ENCODE results near the gene MTARC2.

Gene MTARC2

DNA sequence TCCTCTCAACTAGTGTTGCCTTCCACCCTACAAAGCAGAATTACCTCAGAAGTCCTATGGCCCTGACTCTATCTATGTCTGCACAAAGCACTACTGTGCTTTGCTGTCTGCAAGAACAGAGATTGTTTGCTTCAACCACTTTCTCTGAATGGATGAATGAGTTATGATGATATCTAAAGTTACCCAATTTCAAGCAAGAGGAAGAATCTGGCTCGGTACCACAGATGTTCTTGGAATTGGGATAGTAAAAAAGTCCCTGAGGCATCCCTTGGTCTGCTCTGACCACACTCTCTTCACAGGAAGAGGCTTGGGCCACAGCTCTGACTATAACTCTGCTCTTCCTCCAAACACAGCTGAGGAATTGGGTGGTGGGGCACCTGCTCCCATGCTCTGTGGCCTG is 69.8 kb downstream of the MTARC2 start:
- DNase-seq (ENCODE audit: low read depth in 1 of 2, low spot score in 1 of 2) = no peak
- in situ Hi-C loops (cut with HindIII; ENCODE audit: low pct_unique_long_range_greater_than_20kb, low sequenced_read_pairs) = no loop called here
- TF ChIP-seq JUND (IDR thresholded peaks at IDR 0.05; ENCODE audit: low read depth) = no peak

DNA sequence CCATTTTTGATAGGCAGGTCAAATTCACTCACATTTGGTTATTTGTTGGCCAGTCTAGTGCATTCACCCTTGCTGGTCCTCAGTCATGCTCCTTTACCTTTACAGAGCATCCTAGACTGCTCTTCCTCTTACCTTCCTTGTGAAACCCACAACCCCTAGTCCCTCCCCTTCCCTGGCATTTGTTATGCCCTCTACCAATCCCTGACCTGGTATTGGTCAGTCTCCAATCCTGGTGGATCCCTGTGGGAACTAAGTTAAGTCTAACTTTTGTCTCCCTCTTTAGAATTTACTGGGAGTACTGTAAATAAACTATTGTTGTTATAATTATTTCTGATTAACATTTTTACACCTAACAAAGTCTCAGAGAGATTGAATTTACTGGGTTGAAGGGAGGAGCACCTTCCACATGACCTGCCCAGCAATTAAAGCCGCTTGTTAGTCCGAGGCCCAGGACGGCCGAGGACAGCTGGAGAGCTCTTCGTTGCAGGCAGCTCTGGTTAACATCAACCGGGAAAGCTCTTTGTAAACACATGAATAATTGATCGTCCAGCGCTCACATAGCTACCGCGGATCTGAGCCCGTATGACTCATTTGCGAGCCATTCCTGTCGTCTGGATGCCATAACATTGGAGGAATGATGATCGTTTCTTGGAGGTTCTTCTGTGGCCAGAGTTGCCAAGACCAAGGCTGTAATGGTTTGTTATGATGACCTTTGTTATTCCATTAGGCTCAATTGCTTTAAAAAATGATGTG is 70.5 kb downstream of the MTARC2 start:
- in situ Hi-C loops (cut with HindIII; ENCODE audit: low pct_unique_long_range_greater_than_20kb, low sequenced_read_pairs) = no loop called here
- TF ChIP-seq JUND (IDR thresholded peaks at IDR 0.05; ENCODE audit: low read depth) = no peak
- DNase-seq (ENCODE audit: low read depth in 1 of 2, low spot score in 1 of 2) = no peak

GRCh38 chr1:220819467-220820026 is 71.4 kb downstream of the MTARC2 start:
- no peak for TF ChIP-seq JUND (IDR thresholded peaks at IDR 0.05; ENCODE audit: low read depth)
- in situ Hi-C loops (cut with HindIII; ENCODE audit: low pct_unique_long_range_greater_than_20kb, low sequenced_read_pairs) = no loop called here
- no peak for DNase-seq (ENCODE audit: low read depth in 1 of 2, low spot score in 1 of 2)

DNA sequence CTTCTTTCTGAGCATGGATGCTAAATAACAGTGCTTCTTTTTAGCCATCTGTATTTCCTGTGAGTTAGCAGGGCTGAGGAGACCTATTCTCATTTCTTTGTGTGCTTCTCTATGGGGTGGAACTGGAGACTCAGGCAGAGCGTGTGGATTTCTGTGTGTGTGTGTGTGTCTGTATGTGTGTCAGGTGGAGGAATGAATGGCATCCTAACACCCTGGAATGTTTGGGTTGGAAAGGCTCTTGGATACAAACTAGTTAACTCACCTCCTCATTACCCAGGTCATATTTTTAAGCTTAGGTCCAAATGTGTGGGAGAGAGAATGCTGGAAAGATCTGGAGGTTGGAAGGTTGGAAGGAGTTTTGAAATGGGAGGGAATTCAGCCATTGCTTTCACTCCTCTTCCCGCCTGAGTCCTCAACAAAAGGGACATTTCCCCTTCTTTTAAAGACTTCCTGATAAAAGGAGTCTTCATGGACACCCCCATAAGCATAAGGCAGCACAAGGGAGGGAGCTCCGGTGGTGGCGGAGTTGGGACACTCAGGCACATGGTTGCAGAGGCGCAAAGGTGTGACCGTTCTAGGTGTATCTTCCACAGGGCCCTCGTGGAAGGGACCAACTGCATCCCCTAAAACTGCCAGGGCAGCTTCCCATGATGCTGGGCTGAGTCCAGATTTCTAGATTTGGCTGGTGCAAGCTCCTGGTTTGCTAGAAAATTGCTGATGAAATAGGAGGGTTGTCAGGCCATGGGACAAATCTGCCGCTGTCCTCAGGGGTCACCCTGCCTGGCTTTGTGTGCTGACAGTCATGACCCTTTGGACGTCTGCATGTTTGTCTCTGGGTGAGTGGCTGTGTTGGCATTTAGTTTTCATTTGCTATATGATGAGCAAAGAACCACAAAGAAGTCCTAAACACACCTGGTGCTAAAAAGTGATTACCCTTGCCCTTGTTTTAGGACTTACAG is 76.2 kb downstream of the MTARC2 start:
- no peak for DNase-seq (ENCODE audit: low read depth in 1 of 2, low spot score in 1 of 2)
- no peak for TF ChIP-seq JUND (IDR thresholded peaks at IDR 0.05; ENCODE audit: low read depth)
- in situ Hi-C loops (cut with HindIII; ENCODE audit: low pct_unique_long_range_greater_than_20kb, low sequenced_read_pairs) = no loop called here

DNA sequence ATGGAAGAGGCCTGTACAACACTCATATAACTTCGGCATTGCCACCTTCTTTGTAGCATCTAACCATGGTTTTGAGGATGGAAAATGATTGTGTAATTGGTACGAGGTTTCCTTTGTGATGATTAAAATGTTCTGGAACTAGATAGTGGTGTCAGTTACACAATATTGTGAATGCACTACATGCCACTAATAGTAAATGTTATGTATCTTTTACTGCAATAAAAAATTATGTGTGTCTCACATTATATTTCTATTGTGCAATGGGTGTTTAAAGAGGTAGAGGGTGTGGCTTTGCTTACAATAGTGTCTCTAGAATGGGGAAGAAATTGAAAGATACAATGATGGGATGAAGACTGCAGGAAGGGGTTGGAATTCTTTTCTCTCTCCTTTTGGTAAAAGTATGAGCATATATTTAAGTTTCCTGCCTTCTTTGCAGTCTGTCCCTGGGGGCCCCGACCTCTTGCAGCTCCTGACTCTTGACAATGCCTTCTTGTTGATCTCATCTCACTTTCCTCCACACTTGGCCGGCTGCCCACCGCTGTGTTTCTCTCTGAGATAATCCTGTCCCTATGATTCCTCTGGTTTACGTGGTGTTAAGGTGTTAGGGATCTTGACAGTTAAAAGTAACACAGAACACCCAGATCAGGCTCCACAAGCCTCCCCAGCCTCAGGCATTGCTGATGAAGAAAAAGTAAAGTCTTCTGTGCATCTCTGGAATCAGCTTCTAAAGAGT is 77.9 kb downstream of the MTARC2 start:
- TF ChIP-seq JUND (IDR thresholded peaks at IDR 0.05; ENCODE audit: low read depth) = no peak
- in situ Hi-C loops (cut with HindIII; ENCODE audit: low pct_unique_long_range_greater_than_20kb, low sequenced_read_pairs) = no loop called here
- no peak for DNase-seq (ENCODE audit: low read depth in 1 of 2, low spot score in 1 of 2)

GRCh38 chr1:220826729-220827128 is 78.6 kb downstream of the MTARC2 start:
- in situ Hi-C loops (cut with HindIII; ENCODE audit: low pct_unique_long_range_greater_than_20kb, low sequenced_read_pairs) = no loop called here
- no peak for DNase-seq (ENCODE audit: low read depth in 1 of 2, low spot score in 1 of 2)
- TF ChIP-seq JUND (IDR thresholded peaks at IDR 0.05; ENCODE audit: low read depth) = no peak

DNA sequence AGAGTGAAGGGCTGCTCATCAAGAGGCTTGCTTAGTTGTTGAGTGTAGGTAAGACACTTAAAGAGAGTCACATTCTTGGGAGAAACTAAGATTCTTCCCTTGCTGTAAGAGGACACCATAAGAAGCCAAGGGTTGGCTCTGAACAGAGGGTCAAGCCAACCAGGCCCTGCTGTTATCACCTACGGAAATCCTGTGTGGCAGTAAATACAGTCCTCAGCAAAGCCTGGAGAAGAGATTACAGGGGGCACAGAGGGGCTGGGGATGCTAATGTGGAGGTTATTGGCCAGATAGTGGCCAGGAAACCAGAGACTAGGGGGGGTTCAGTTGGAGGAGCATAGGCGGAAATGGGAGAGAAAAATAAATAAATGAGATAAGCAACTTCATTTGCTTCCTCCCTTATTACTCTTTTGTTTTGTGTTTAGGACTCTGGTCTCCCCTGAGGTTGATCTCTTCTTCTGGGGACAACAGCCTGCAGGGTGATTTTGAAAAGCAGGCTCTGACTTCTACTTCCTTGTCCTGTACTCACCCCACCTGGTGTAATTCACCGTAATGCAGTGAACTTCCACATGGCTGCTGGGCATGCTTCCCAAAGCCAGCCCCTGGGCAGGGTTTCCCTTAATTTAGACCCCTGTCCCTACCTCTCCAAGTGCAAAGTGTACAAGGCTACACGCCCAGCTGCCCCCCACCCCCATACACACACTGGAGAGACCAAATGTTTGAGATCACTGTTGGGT is 79.5 kb downstream of the MTARC2 start:
- no peak for TF ChIP-seq JUND (IDR thresholded peaks at IDR 0.05; ENCODE audit: low read depth)
- DNase-seq (ENCODE audit: low read depth in 1 of 2, low spot score in 1 of 2) = no peak
- in situ Hi-C loops (cut with HindIII; ENCODE audit: low pct_unique_long_range_greater_than_20kb, low sequenced_read_pairs) = no loop called here

DNA sequence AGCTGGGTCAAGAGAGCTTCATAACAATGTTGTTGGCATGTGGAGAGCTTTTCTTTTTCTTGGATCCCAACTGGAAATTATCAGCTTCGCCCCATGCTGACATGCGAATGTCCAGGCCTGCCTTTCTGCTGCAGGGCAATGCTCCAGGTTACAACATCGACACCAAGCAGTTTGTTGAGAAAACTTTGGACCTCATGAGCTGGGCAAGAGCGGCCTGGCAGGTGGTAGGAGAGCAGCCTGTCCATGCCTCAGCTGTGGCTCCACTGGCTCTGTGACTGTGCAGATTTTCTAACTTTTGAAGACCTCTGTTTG is 80.0 kb downstream of the MTARC2 start:
- TF ChIP-seq JUND (IDR thresholded peaks at IDR 0.05; ENCODE audit: low read depth) = no peak
- in situ Hi-C loops (cut with HindIII; ENCODE audit: low pct_unique_long_range_greater_than_20kb, low sequenced_read_pairs) = no loop called here
- DNase-seq (ENCODE audit: low read depth in 1 of 2, low spot score in 1 of 2) = no peak

DNA sequence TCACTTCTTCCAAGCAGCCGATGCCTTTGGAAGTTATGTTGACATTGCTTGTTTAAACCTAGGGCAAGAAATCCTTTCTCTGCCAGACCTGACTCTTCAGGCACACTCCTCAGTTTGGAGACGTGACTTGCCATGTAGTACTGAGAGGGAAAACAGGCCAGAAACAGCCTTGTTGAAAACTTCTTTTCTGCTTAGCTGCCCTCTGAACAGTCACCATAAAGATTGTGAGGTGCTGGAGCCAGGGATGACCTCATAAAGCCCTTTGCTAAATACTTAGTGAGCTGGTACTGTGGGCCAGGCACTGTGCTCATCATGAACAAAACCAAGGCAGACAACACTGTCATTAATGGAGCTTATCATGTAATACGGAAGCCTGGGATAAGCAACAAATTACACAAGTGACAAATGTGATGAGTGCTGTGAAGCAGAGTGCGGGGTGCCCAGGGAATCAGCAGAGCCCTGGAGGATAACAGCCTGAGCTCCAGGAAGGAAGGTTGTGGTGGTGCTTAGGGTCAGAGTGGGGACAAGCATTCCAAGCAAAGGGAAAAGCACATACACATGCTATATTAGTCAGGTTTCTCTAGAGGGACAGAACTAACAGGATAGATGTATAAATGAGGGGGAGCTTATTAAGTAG is 80.9 kb downstream of the MTARC2 start:
- TF ChIP-seq JUND (IDR thresholded peaks at IDR 0.05; ENCODE audit: low read depth) = no peak
- DNase-seq (ENCODE audit: low read depth in 1 of 2, low spot score in 1 of 2) = no peak
- in situ Hi-C loops (cut with HindIII; ENCODE audit: low pct_unique_long_range_greater_than_20kb, low sequenced_read_pairs) = no loop called here

GRCh38 chr1:220833436-220833835 is 85.3 kb downstream of the MTARC2 start:
- in situ Hi-C loops (cut with HindIII; ENCODE audit: low pct_unique_long_range_greater_than_20kb, low sequenced_read_pairs) = no loop called here
- DNase-seq (ENCODE audit: low read depth in 1 of 2, low spot score in 1 of 2) = no peak
- TF ChIP-seq JUND (IDR thresholded peaks at IDR 0.05; ENCODE audit: low read depth) = no peak
